Gastroesophageal sphincter (tissue), 3 donors: ENCODE data around the gene TMEM222.

Source experiments
- CTCF ChIP-seq, 4 experiments: fragments of 200-600 bp in 2 of 4; fragments of 450-650 bp in 2 of 4; sonication (generic) in 1 of 4; IDR thresholded peaks; one replicate each; pipeline ENCODE4 v1.5.1; 2017 to 2019; ENCODE audit warnings: antibody characterized with exemption in 4 of 4, mild to moderate bottlenecking in 2 of 4, moderate library complexity in 2 of 4
- EP300 ChIP-seq: sonication (generic); formaldehyde crosslinking; IDR thresholded peaks from one replicate; pipeline ENCODE4 v1.6.1; 2017; ENCODE audit warnings: antibody characterized with exemption, mild to moderate bottlenecking
- POLR2A ChIP-seq, 2 donors: fragments of 450-650 bp; IDR thresholded peaks; one replicate each; pipeline ENCODE4 v1.6.1; 2017; ENCODE audit warnings: antibody characterized with exemption in 2 of 2, mild to moderate bottlenecking in 2 of 2, moderate library complexity in 1 of 2
- POLR2AphosphoS5 ChIP-seq: sonication (generic); formaldehyde crosslinking; IDR thresholded peaks from one replicate; pipeline ENCODE4 v1.6.1; 2017; ENCODE audit warnings: antibody characterized with exemption

GRCh38 chr1:27355683-27356082, 33.7 kb downstream of the TMEM222 start:
- TF ChIP-seq CTCF (IDR thresholded peaks at IDR 0.05), result no peak
- no peak for TF ChIP-seq POLR2AphosphoS5
- no peak for TF ChIP-seq POLR2A (IDR thresholded peaks at IDR 0.05)
- TF ChIP-seq EP300, result no peak
